GM12878 (cell line): ENCODE data around the gene ARHGEF11. TPM values are rescaled to one million over a fixed set of nuclear protein-coding genes. Genes with fewer than 3 reads are reported as not detected.

Experiments used
- ATAC-seq: fragments of 200-7000 bp; cut with Tn5 transposase; 3 replicates; pipeline ENCODE4 v1.9.1; 2020; ENCODE audit warnings: mild to moderate bottlenecking, moderate library complexity
- BruUV-seq: library from RNA; stranded (reverse); fragments of 400-500 nt; replicated peaks from 2 replicates; lab custom pipeline; 2021; lab: Mats Ljungman, UMichigan
- CTCF ChIA-PET: fragments of 300-600 bp; sonication (Branson Sonifier 250); formaldehyde crosslinking; extraction: SDS; loops from one replicate; lab custom pipeline; 2021; ENCODE audit warnings: inconsistent platforms; lab: Yijun Ruan, JAX
- POLR2A ChIA-PET: fragments of 350-600 bp; formaldehyde crosslinking; extraction: SDS; loops from one replicate; lab custom pipeline; 2021; ENCODE audit warnings: inconsistent platforms; lab: Charles Lee
- RAD21 ChIA-PET: fragments of 300-600 bp; sonication (Branson Sonifier 250); formaldehyde crosslinking; loops from one replicate; lab custom pipeline; 2023; ENCODE audit warnings: antibody characterized with exemption; ENCODE audit not compliant: unreplicated experiment; lab: Charles Lee
- SMC1A ChIA-PET: fragments of 300-600 bp; sonication (Branson Sonifier 250); formaldehyde crosslinking; loops from one replicate; lab custom pipeline; 2023; ENCODE audit not compliant: unreplicated experiment, uncharacterized antibody; lab: Charles Lee
- DNase-seq: peaks from one replicate; pipeline ENCODE4 v3.0.0-alpha.2; 2011; ENCODE audit warnings: low read depth, low spot score
- FAIRE-seq: peaks from 3 replicates; lab custom pipeline; 2011; peaks lifted over from hg19 to GRCh38; lab: Jason Lieb, UNC
- H2AFZ ChIP-seq: 2 replicates; pipeline ENCODE4 v1.6.0; 2011; ENCODE audit warnings: low read depth, low read length, control low read depth; ENCODE audit not compliant: control insufficient read depth
- H3K27ac ChIP-seq: 2 replicates; pipeline ENCODE4 v1.5.1; 2011; ENCODE audit warnings: control low read depth; ENCODE audit not compliant: control insufficient read depth, insufficient read depth
- H3K27me3 ChIP-seq, 2 experiments: replicated peaks in 1 of 2; 2 replicates each; pipeline versions ENCODE4 v1.6.0 to v1.6.1; 2011; ENCODE audit warnings: low read length in 1 of 2; ENCODE audit not compliant: control insufficient read depth in 2 of 2, insufficient read depth in 2 of 2
- H3K36me3 ChIP-seq, 2 experiments: 2 replicates each; pipeline ENCODE4 v1.5.1; 2011; ENCODE audit warnings: low read length in 1 of 2; ENCODE audit not compliant: control insufficient read depth in 2 of 2, insufficient read depth in 2 of 2
- H3K4me1 ChIP-seq: 2 replicates; pipeline ENCODE4 v1.6.1; 2011; ENCODE audit warnings: mild to moderate bottlenecking, low read length, moderate library complexity, mixed read lengths; ENCODE audit not compliant: control insufficient read depth, insufficient read depth
- H3K4me2 ChIP-seq: 2 replicates; pipeline ENCODE4 v1.6.0; 2011; ENCODE audit warnings: control low read depth; ENCODE audit not compliant: control insufficient read depth, insufficient read depth
- H3K4me3 ChIP-seq: fragments of 200-600 bp; sonication (generic); 2 replicates; pipeline ENCODE4 v1.5.1; 2016
- H3K79me2 ChIP-seq: 2 replicates; pipeline ENCODE4 v1.6.0; 2011; ENCODE audit warnings: low read length; ENCODE audit not compliant: control insufficient read depth, insufficient read depth
- H3K9ac ChIP-seq: 2 replicates; pipeline ENCODE4 v1.8.0; 2011; ENCODE audit warnings: low read length, control low read depth, mixed read lengths; ENCODE audit not compliant: control insufficient read depth, insufficient read depth
- H3K9me3 ChIP-seq: replicated peaks from 3 replicates; pipeline ENCODE4 v1.5.1; 2011; ENCODE audit warnings: mild to moderate bottlenecking, low read length; ENCODE audit not compliant: control insufficient read depth, insufficient read depth
- H4K20me1 ChIP-seq: 2 replicates; pipeline ENCODE4 v1.6.0; 2011; ENCODE audit not compliant: control insufficient read depth, insufficient read depth
- DPF2 ChIP-seq: fragments of 450-650 bp; IDR thresholded peaks from 2 replicates; pipeline ENCODE4 v1.6.1; 2017; ENCODE audit warnings: mild to moderate bottlenecking
- EGR1 ChIP-seq, 2 experiments: IDR thresholded peaks; 1 replicate in 1 of 2; 2 replicates in 1 of 2; pipeline ENCODE4 v1.6.1; 2011 to 2012; ENCODE audit warnings: low read depth in 2 of 2, low read length in 2 of 2, borderline replicate concordance in 1 of 2, mild to moderate bottlenecking in 1 of 2, moderate library complexity in 1 of 2
- HDGF ChIP-seq: fragments of 450-650 bp; IDR thresholded peaks from 2 replicates; pipeline ENCODE4 v1.6.1; 2016; ENCODE audit warnings: antibody characterized with exemption
- IKZF1 ChIP-seq: fragments of 450-650 bp; conservative IDR thresholded peaks from 2 replicates; pipeline ENCODE4 v1.6.1; 2017; ENCODE audit warnings: antibody characterized with exemption, mild to moderate bottlenecking
- PML ChIP-seq: IDR thresholded peaks from 2 replicates; pipeline ENCODE4 v1.6.1; 2012; ENCODE audit warnings: low read length, inconsistent platforms
- SMAD1 ChIP-seq: fragments of 450-650 bp; IDR thresholded peaks from 2 replicates; pipeline ENCODE4 v1.6.1; 2018; ENCODE audit warnings: mild to moderate bottlenecking, low read depth; ENCODE audit not compliant: partially characterized antibody
- SREBF2 ChIP-seq: IDR thresholded peaks from 2 replicates; pipeline ENCODE4 v1.6.1; 2012; ENCODE audit warnings: mild to moderate bottlenecking, low read length
- TAF1 ChIP-seq: IDR thresholded peaks from 2 replicates; pipeline ENCODE4 v1.6.1; 2011; ENCODE audit warnings: mild to moderate bottlenecking, low read depth, low read length, borderline replicate concordance
- ZNF384 ChIP-seq: IDR thresholded peaks from 2 replicates; pipeline ENCODE4 v1.6.1; 2012; ENCODE audit warnings: low read depth, mild to moderate bottlenecking, low read length, improper control_type of control experiment, borderline replicate concordance
- ZSCAN29 ChIP-seq: fragments of 450-650 bp; IDR thresholded peaks from 2 replicates; pipeline ENCODE4 v1.6.1; 2017; ENCODE audit warnings: mild to moderate bottlenecking, moderate library complexity
- WGBS: methylation state at CpG from one replicate; pipeline ENCODE4 v1.1.6; 2016; ENCODE audit warnings: low lambda C conversion rate; ENCODE audit not compliant: insufficient replicate concordance, insufficient coverage; ENCODE audit errors: missing lambda C conversion rate; 5-methylcytosine and 5-hydroxymethylcytosine counted together
- in situ Hi-C: fragments of 300-500 bp; cut with MboI; formaldehyde crosslinking; loops from 9 replicates; pipeline ENCODE4 v1.14.3; 2018; ENCODE audit warnings: mixed read lengths
- intact Hi-C: fragments of 100-400 bp; cut with micrococcal nuclease; formaldehyde crosslinking; loops from one replicate; pipeline ENCODE4 v1.14.2; 2022; ENCODE audit not compliant: unreplicated experiment
- polyA plus RNA-seq, 11 experiments: library from polyadenylated mRNA; depleted of rRNA in 4 of 11; unstranded in 6 of 11; stranded (reverse) in 5 of 11; fragments of >200 nt; fragmentation: Nextera tagmentation in 4 of 11; fragmentation: Illumina TruSeq in 1 of 11; extraction: Ambion mirVana in 4 of 11; extraction: Trizol in 1 of 11; gene quantifications; 1 replicate in 1 of 11; 2 replicates in 10 of 11; pipeline versions ENCODE4 v1.2.1 to v1.2.3, GENCODE V29; 2011 to 2016; ENCODE audit warnings: inconsistent platforms in 2 of 11, missing spikeins in 2 of 11, low read depth in 1 of 11
- total RNA-seq, 4 experiments: library from RNA; depleted of rRNA in 3 of 4; stranded (reverse); fragments of >200 nt in 3 of 4; fragmentation: Illumina TruSeq in 1 of 4; extraction: Trizol in 1 of 4; gene quantifications; 2 replicates each; pipeline versions ENCODE4 v1.2.1 to v1.2.3, GENCODE V29; 2013 to 2021
- TF ChIP-seq, protein P1 (sequence below): fragments of 450-650 bp; formaldehyde crosslinking; IDR thresholded peaks from 2 replicates; pipeline ENCODE4 v1.5.0; 2022; ENCODE audit warnings: mild to moderate bottlenecking, missing genetic modification characterization
- TF ChIP-seq, protein P2 (sequence below): fragments of 450-650 bp; IDR thresholded peaks from 2 replicates; pipeline ENCODE4 v1.6.1; 2014; ENCODE audit warnings: mild to moderate bottlenecking

ARHGEF11 gene
- total and polyA plus RNA-seq, 10 of the 15 experiments (the other 5 are each of a cell fraction or from before 2014, with no cell fraction given): 0.05 to 12.7 (median 1.8) TPM

DNA sequence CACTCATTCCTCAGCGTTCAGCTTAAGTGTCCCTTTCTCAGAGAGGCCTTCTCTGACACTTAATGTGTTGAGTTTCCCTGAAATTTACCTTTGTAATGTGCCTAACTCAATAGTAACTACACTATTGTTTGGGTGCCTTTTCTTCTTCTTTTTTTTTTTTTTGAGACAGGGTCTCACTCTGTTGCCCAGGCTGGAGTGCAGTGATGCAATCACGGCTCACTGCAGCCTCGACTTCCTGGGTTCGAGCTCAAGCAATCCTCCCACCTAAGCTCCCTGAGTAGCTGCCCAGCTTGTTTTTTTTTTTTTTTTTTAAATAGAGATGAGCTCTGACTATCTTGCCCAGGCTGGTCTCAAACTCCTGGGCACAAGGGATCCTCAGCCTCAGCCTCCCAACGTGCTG is 50.1 kb downstream of the ARHGEF11 start:
- FAIRE-seq: no peak
- in situ Hi-C loops (no loop called here), intact Hi-C loops (no loop called here)
- H3K9me3 ChIP-seq: no peaks in the 10 kb centered on the region
- H3K4me3 ChIP-seq: no peak overlapping the region
- no peak overlapping the region for H3K27ac ChIP-seq
- no peak overlapping the region for H3K4me2 ChIP-seq
- CTCF ChIA-PET: interaction anchor here (1.5 kb wide), 1 partner anchor 71 kb away, joined by 3 read pairs; no protein-coding TSS in a partner anchor
- DNase-seq: no peak
- RAD21 ChIA-PET: interaction anchor here (1.0 kb wide), 1 partner anchor 79 kb away, joined by 3 read pairs; no protein-coding TSS in a partner anchor
- H4K20me1 ChIP-seq: no peaks in the 10 kb centered on the region
- SMC1A ChIA-PET: interaction anchor here (1.3 to 1.7 kb wide), 3 partner anchors 45 to 269 kb away, joined by 3 to 4 read pairs (median 3); no protein-coding TSS in a partner anchor
- POLR2A ChIA-PET: interaction anchor here (0.7 kb wide), 3 partner anchors 40 to 254 kb away, joined by 4 read pairs; partner anchors contain the start of gene MRPL24
- TF ChIP-seq PML (no peak), EGR1 (IDR thresholded peaks at IDR 0.05; ENCODE audit: borderline replicate concordance in 1 of 2, low read depth in 2 of 2, low read length in 2 of 2) (no peak), ZSCAN29 (no peak), IKZF1 (no peak), ZNF384 (no peak), TAF1 (no peak), SREBF2 (no peak), DPF2 (no peak), HDGF (no peak), SMAD1 (no peak)
- TF ChIP-seq, protein P1, sequence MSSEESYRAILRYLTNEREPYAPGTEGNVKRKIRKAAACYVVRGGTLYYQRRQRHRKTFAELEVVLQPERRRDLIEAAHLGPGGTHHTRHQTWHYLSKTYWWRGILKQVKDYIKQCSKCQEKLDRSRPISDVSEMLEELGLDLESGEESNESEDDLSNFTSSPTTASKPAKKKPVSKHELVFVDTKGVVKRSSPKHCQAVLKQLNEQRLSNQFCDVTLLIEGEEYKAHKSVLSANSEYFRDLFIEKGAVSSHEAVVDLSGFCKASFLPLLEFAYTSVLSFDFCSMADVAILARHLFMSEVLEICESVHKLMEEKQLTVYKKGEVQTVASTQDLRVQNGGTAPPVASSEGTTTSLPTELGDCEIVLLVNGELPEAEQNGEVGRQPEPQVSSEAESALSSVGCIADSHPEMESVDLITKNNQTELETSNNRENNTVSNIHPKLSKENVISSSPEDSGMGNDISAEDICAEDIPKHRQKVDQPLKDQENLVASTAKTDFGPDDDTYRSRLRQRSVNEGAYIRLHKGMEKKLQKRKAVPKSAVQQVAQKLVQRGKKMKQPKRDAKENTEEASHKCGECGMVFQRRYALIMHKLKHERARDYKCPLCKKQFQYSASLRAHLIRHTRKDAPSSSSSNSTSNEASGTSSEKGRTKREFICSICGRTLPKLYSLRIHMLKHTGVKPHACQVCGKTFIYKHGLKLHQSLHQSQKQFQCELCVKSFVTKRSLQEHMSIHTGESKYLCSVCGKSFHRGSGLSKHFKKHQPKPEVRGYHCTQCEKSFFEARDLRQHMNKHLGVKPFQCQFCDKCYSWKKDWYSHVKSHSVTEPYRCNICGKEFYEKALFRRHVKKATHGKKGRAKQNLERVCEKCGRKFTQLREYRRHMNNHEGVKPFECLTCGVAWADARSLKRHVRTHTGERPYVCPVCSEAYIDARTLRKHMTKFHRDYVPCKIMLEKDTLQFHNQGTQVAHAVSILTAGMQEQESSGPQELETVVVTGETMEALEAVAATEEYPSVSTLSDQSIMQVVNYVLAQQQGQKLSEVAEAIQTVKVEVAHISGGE (CRISPR knock-in tag): no peak
- TF ChIP-seq, protein P2, sequence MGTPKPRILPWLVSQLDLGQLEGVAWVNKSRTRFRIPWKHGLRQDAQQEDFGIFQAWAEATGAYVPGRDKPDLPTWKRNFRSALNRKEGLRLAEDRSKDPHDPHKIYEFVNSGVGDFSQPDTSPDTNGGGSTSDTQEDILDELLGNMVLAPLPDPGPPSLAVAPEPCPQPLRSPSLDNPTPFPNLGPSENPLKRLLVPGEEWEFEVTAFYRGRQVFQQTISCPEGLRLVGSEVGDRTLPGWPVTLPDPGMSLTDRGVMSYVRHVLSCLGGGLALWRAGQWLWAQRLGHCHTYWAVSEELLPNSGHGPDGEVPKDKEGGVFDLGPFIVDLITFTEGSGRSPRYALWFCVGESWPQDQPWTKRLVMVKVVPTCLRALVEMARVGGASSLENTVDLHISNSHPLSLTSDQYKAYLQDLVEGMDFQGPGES: no peak
- no peak for ATAC-seq
- H3K27me3 ChIP-seq: no peaks in the 10 kb centered on the region
- WGBS: 42% methylated on average over 5 of the region's 5 CpGs
- no peak overlapping the region for H3K9ac ChIP-seq
- BruUV-seq: no TSS peak
- H3K4me1 ChIP-seq: no peaks in the 10 kb centered on the region
- H2AFZ ChIP-seq: no peak overlapping the region
- H3K36me3 ChIP-seq: no peaks in the 10 kb centered on the region; a peak in 2 of 4 replicates
- no peaks in the 10 kb centered on the region; the same call in 1 of the 2 replicates for H3K79me2 ChIP-seq
